Limb (tissue), 2 donors: ENCODE measurements around the gene AGPAT1.
"Not testable (repeated sequence)": the region's sequence is repeated elsewhere in the genome, so short reads cannot be mapped to it uniquely, and the experiment has no call there.

ENCODE experiments used
- DNase-seq, 2 donors: peaks; one replicate each; pipeline ENCODE4 v3.0.0-alpha.2; 2016; ENCODE audit errors: extremely low spot score in 2 of 2

Gene AGPAT1

GRCh38 chr6:32149932-32150870 is 25.7 kb downstream of the AGPAT1 start:
- peak in 1 of 2 donors; percentile 42 for DNase-seq

- no peak for DNase-seq
Observed at GRCh38 chr6:32149092-32149755, 26.7 kb downstream of the AGPAT1 start.

DNA sequence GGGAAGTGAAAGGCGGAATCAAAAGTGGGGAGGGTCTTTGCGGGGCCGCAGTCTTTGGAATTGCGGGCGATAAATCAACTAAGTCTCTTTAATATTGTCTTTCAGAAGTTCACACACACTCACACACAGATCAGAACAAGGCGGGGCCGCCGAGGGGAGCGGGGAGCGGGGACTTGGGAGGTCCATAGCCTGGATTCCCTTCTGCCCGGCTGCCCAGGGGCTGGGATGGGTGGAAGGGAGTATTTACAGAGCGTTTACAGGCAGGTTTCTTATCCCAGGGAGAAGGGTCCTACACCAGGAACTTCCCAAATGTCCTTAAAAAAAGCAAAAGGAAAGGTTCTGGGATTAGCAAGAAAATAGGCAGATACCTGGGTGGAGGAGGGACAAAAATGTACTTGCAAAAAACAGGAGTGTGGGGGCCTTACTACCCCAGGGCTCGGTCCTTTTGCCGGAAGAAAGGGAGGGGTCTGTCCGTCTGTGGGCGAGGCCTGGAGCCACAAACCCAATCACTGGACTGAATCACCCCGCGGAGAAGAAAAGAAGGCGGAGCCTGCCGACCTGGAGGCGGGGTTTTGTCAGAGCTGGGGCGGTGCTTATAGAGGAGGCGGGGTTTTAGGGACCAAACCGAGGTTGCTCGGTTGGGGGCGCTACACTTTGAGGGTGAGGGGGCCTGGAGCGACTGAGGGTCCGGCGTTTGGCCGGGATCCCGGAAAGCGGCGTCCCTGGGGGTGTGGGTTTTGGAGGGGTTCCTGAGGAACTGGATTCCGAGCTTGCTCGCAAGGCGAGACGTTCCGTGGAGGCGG is 27.4 kb downstream of the AGPAT1 start:
- DNase-seq: peak in 1 of 2 donors; percentile 86

GRCh38 chr6:32147401-32148132 is 28.3 kb downstream of the AGPAT1 start:
- no peak for DNase-seq

DNA sequence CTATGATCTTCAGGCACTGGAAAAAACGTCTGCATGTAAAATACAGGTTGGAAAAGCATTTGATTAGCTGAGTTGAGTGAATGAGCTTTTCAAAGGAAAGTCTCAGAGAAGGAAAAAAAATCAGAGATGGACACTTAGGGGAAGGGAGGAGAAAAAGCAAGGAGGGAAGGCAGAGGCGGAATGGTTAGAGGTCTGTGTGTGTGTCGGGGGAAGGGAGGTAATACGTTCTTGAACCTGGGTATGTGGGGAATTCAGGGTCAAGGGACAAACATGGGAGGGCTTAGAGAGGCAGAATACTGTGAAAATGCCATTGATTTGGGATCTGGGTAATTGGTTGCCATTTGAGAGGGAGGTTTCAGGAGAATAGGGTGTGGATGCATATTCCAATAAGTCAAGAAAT is 29.2 kb downstream of the AGPAT1 start:
- no peak for DNase-seq

DNA sequence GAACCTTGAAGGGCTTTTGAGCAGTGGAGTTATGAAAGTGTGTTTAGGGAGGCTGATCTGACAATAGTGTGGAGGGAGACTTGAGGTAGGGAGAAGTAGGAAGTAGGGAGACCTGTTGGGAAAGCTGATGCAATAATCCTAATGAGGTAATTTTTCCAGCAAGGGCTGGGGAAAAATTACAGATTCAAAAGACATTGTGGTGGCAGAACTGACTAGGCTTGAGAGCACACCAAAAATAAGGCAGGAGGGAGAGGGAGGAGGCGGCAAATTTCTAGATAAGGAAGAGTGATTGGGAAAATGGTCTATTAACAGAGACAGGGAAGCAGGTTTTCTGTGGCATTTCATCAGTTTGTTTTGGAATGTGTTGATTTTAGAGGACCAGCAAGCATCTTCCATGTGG is 29.6 kb downstream of the AGPAT1 start:
- DNase-seq: no peak

DNA sequence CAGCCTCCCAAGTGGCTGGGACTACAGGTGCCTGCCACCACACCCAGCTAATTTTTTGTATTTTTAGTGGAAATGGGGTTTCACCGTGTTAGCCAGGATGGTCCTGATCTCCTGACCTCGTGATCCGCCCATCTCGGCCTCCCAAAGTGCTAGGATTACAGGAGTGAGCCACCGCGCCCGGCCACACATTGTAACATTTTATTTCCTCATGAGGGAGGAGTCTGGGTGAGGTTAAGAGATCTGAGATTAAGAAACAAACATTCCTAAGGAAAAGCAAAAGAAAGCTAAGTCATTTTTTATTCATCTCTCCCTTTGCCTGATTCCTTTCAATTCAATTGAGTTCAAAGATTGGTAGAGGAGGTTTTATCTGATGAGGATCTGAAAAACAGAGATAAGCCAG is 31.6 kb downstream of the AGPAT1 start:
- not testable (repeated sequence) for DNase-seq

GRCh38 chr6:32140420-32141046 is 35.4 kb downstream of the AGPAT1 start:
- DNase-seq: no peak

- DNase-seq: no peak
Observed at GRCh38 chr6:32139590-32139989, 36.3 kb downstream of the AGPAT1 start.

- DNase-seq: no peak
Observed at GRCh38 chr6:32137454-32137853, 38.4 kb downstream of the AGPAT1 start.

DNA sequence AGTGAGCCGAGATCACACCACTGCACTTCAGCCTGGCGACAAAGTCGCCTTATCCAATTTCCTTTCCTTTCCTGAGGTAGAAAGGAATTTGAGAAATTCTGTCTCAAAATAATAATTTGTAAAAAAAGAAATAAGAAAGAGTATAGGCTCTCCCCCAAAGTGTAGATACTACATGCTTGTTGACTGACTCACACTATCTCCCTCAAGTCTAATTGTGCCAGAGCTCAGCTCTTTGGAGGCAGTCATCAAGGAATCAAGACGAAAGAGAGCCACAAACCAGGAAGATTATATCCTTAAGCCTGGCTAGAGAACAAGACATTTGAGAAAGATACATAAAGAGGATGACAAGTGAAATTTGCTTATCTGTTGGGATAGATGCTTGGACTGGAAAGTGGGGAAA is 42.1 kb downstream of the AGPAT1 start:
- DNase-seq: no peak

DNA sequence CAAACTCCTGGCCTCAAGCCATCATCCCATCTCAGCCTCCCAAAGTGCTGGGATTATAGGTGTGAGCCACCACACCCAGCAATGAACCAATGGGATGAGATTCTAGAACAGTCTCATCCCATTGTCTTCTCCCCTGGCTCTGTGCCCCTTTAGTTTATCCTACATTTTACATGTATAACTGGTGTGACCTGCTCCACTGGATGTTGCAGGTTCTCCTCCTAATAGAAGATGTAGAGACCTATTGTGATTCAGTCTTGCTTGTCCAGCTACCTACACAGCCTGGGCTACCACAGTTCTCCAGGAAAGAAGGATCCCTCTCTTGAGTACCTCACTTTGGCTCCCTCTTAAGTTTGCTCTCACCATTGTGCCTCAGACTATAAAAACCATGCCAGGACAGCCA is 43.8 kb downstream of the AGPAT1 start:
- DNase-seq: no peak

GRCh38 chr6:32131439-32131948 is 44.4 kb downstream of the AGPAT1 start:
- DNase-seq: no peak

GRCh38 chr6:32129297-32130088 is 46.4 kb downstream of the AGPAT1 start:
- no peak for DNase-seq

DNA sequence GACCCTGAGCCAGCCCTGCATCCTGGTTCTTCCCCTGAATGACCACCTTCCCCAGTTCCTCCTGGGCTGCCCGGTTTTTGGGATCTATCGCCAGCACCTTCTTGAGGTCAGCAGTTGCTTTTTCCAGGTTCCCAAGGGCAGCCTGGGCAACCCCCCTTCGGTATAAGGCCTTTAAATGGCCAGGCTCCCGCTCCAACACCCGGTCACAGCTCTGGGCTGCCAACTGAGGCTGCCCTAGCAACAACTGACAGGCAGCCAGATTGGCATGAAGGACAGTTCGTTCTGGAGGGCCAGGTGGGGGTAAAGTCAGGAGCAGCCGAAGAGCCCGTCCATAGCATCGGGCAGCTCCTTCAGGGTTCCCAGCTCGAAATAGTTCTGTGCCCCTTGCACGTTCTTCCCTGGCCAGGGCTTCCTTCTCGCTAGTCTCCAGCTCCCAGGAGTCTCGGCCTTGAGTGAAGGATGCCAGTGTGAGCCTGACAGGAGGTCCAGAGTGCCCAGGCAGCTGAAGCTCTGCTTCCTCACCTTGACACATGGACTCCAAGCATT is 47.1 kb downstream of the AGPAT1 start:
- no peak for DNase-seq

GRCh38 chr6:32127717-32128592 is 47.9 kb downstream of the AGPAT1 start, which contains the start of gene ATF6B:
ATF6B (minus strand) TSS chr6:32128246; CDS start chr6:32128207, 39 bp downstream.
- peak; percentile 94 to 100 for DNase-seq

DNA sequence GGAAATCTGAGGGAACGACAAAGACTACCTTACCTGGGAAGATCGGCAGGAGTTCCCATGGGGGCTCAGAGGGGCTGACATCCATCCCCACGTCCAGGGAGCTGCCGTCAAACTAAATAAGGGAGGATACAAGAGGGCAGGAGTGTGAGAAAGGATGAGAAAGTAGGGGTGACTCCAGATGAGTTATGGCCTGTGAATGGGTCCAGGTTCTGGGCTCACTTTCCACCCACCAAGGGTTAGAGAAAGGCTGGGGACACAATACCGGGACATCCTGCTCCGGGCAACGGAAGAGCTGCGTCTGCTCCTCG is 48.5 kb downstream of the AGPAT1 start:
- no peak for DNase-seq

DNA sequence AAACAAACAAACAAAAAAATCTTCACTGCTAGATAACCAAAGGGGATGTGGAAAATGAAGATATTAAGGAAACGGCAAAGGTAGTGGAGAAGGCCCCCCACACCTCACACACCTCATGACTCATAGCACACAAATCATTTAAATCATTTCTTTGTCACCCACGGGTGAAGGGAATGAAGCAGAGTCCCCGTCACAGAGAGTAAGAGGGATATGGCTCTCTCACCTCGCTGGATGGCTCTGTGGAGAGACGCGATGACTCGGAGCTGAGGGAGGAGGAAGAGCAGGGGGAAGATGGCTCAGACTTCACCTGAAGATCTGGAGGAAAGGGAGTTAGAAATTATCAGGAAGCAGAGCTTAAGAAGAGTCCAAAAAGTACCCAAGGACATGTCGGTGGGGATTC is 49.0 kb downstream of the AGPAT1 start:
- no peak for DNase-seq

DNA sequence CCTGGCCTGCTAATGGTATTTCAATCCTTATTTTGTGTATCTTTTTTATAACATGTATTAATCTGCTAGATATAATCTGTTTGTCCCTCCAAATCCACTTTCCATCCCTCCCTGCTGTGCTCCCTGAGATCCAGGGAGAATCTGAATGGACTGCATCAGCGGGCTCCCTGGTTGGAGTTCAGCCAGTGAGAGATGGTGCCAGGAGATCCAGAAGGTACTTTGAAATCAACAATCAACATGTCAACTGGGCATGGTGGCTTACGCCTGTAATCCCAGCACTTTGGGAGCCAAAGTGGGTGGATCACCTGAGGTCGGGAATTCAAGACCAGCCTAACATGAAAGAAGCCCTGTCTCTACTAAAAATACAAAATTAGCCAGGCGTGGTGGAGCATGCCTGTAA is 52.2 kb downstream of the AGPAT1 start:
- no peak for DNase-seq
